Panc1 (cell line): ENCODE results near the gene SVIL. TPM values are rescaled to one million over a fixed set of nuclear protein-coding genes. Genes with fewer than 3 reads are reported as not detected.

ENCODE experiments used
- ATAC-seq: fragments of 200-7000 bp; cut with Tn5 transposase; 2 replicates; pipeline ENCODE4 v1.9.1; 2020; ENCODE audit warnings: mild to moderate bottlenecking, moderate library complexity
- BruUV-seq: library from RNA; stranded (reverse); fragments of 400-500 nt; replicated peaks from 2 replicates; lab custom pipeline; 2021; lab: Mats Ljungman, UMichigan
- CTCF ChIA-PET: fragments of 300-600 bp; sonication (Branson Sonifier 250); formaldehyde crosslinking; loops from one replicate; lab custom pipeline; 2022; ENCODE audit warnings: antibody characterized with exemption; lab: Charles Lee
- POLR2A ChIA-PET: fragments of 300-600 bp; sonication (Branson Sonifier 250); formaldehyde crosslinking; loops from one replicate; lab custom pipeline; 2022; ENCODE audit warnings: antibody characterized with exemption; lab: Charles Lee
- DNase-seq: peaks from one replicate; pipeline ENCODE4 v3.0.0-alpha.2; 2010; ENCODE audit warnings: low read depth, low spot score
- H3K27ac ChIP-seq: 2 replicates; pipeline ENCODE4 v1.5.1; 2011; ENCODE audit warnings: mild to moderate bottlenecking, low read length, inconsistent platforms
- H3K27me3 ChIP-seq: fragments of 200-500 bp; sonication (Bioruptor generic); 2 replicates; pipeline ENCODE4 v1.6.0; 2014; ENCODE audit warnings: low read length, inconsistent platforms; ENCODE audit not compliant: control insufficient read depth, insufficient read depth
- H3K36me3 ChIP-seq: fragments of 200-500 bp; sonication (Bioruptor generic); 2 replicates; pipeline ENCODE4 v1.5.1; 2014; ENCODE audit warnings: inconsistent platforms, mild to moderate bottlenecking, low read length, moderate library complexity; ENCODE audit not compliant: control insufficient read depth, insufficient read depth
- H3K4me1 ChIP-seq: 2 replicates; pipeline ENCODE4 v1.5.1; 2011; ENCODE audit warnings: inconsistent platforms, mild to moderate bottlenecking, low read length, moderate library complexity; ENCODE audit not compliant: control insufficient read depth, insufficient read depth
- H3K4me3 ChIP-seq, 2 experiments: 2 replicates each; pipeline ENCODE4 v1.5.1; 2011 to 2012; ENCODE audit warnings: low read depth in 2 of 2, low read length in 2 of 2, mild to moderate bottlenecking in 2 of 2, inconsistent platforms in 1 of 2, moderate library complexity in 1 of 2
- H3K9me3 ChIP-seq: fragments of 200-500 bp; sonication (Bioruptor generic); 2 replicates; pipeline ENCODE4 v1.5.1; 2014; ENCODE audit warnings: low read depth, mild to moderate bottlenecking, inconsistent platforms, low read length, moderate library complexity; ENCODE audit not compliant: control insufficient read depth, insufficient read depth
- CTCF ChIP-seq: fragments of 450-650 bp; IDR thresholded peaks from 2 replicates; pipeline ENCODE4 v1.5.1; 2017; ENCODE audit warnings: mild to moderate bottlenecking
- POLR2AphosphoS5 ChIP-seq: IDR thresholded peaks from 2 replicates; pipeline ENCODE4 v1.6.1; 2012; ENCODE audit warnings: mild to moderate bottlenecking, low read depth, low read length, moderate library complexity
- SIN3A ChIP-seq: IDR thresholded peaks from 2 replicates; pipeline ENCODE4 v1.6.1; 2012; ENCODE audit warnings: low read depth, mild to moderate bottlenecking, low read length, moderate library complexity, borderline replicate concordance; ENCODE audit not compliant: insufficient read depth
- TCF7L2 ChIP-seq: IDR thresholded peaks from 2 replicates; pipeline ENCODE4 v1.6.1; 2011; ENCODE audit warnings: mild to moderate bottlenecking, low read depth, low read length, inconsistent platforms
- in situ Hi-C: cut with HindIII; loops from 2 replicates; pipeline ENCODE4 v1.10.0; 2016; ENCODE audit warnings: low sequenced_read_pairs, low pct_unique_long_range_greater_than_20kb
- intact Hi-C: fragments of 100-400 bp; cut with micrococcal nuclease; formaldehyde crosslinking; loops from one replicate; pipeline ENCODE4 v1.10.0; 2022; ENCODE audit not compliant: unreplicated experiment
- total RNA-seq: library from RNA; stranded (reverse); gene quantifications from one replicate; pipeline ENCODE4 v1.2.1, GENCODE V29; 2021; ENCODE audit not compliant: unreplicated experiment
- TF ChIP-seq, protein P1 (sequence below), 2 experiments: IDR thresholded peaks; 2 replicates each; pipeline ENCODE4 v1.6.1; 2011 to 2012; ENCODE audit warnings: low read depth in 2 of 2, control low read depth in 1 of 2, low read length in 1 of 2, mild to moderate bottlenecking in 1 of 2, moderate library complexity in 1 of 2; ENCODE audit not compliant: insufficient read depth in 1 of 2

The SVIL gene
- total RNA-seq, 1 experiment from 2014 or later, result 72.8 TPM

DNA sequence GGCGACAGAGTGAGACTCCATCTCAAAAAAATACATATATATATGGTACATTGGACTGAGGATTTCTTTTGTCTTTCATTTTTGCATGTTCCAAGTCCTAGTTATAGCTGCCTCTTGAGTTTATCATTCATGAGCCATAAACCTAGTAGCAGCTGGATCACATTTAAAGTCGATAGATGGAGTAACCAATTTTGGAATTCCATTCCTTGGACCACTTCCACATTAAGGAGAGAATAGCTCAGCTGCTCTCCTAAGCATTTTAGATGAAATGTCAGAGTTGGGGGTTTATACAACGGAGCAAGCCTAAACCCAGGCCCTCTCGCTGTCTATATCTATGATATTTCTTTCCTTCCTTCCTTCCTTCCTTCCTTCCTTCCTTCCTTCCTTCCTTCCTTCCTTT is 204.7 kb downstream of the SVIL start:
- TF ChIP-seq POLR2AphosphoS5 (no peak), TCF7L2 (no peak), CTCF (no peak), SIN3A (no peak)
- TF ChIP-seq, protein P1, sequence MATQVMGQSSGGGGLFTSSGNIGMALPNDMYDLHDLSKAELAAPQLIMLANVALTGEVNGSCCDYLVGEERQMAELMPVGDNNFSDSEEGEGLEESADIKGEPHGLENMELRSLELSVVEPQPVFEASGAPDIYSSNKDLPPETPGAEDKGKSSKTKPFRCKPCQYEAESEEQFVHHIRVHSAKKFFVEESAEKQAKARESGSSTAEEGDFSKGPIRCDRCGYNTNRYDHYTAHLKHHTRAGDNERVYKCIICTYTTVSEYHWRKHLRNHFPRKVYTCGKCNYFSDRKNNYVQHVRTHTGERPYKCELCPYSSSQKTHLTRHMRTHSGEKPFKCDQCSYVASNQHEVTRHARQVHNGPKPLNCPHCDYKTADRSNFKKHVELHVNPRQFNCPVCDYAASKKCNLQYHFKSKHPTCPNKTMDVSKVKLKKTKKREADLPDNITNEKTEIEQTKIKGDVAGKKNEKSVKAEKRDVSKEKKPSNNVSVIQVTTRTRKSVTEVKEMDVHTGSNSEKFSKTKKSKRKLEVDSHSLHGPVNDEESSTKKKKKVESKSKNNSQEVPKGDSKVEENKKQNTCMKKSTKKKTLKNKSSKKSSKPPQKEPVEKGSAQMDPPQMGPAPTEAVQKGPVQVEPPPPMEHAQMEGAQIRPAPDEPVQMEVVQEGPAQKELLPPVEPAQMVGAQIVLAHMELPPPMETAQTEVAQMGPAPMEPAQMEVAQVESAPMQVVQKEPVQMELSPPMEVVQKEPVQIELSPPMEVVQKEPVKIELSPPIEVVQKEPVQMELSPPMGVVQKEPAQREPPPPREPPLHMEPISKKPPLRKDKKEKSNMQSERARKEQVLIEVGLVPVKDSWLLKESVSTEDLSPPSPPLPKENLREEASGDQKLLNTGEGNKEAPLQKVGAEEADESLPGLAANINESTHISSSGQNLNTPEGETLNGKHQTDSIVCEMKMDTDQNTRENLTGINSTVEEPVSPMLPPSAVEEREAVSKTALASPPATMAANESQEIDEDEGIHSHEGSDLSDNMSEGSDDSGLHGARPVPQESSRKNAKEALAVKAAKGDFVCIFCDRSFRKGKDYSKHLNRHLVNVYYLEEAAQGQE (IDR thresholded peaks at IDR 0.05; ENCODE audit: insufficient read depth in 1 of 2, low read depth in 2 of 2, low read length in 1 of 2), result no peak
- no peaks in the 10 kb centered on the region for H3K36me3 ChIP-seq
- H3K4me3 ChIP-seq, result no peak overlapping the region
- CTCF ChIA-PET, result no interaction called here
- no peak for DNase-seq
- in situ Hi-C loops, result no loop called here
- no peaks in the 10 kb centered on the region for H3K4me1 ChIP-seq
- no peaks in the 10 kb centered on the region for H3K27me3 ChIP-seq
- POLR2A ChIA-PET, result no interaction called here
- no peaks in the 10 kb centered on the region for H3K9me3 ChIP-seq
- no peak overlapping the region for H3K27ac ChIP-seq
- ATAC-seq, result no peak
- intact Hi-C loops, result no loop called here
- BruUV-seq, result no TSS peak

- ChIA-PET POLR2A (interaction anchor here (0.6 kb wide), 1 partner anchor 61 kb away, joined by 6 read pairs; no protein-coding TSS in a partner anchor), CTCF (no interaction called here)
- TF ChIP-seq TCF7L2 (no peak), SIN3A (no peak), POLR2AphosphoS5 (no peak), CTCF (no peak)
- TF ChIP-seq, protein P1 (IDR thresholded peaks at IDR 0.05; ENCODE audit: insufficient read depth in 1 of 2, low read depth in 2 of 2, low read length in 1 of 2), result no peak
- no peak for DNase-seq
- H3K9me3 ChIP-seq, result no peaks in the 10 kb centered on the region
- intact Hi-C loops, result no loop called here
- H3K4me1 ChIP-seq, result no peaks in the 10 kb centered on the region
- no TSS peak for BruUV-seq
- in situ Hi-C loops, result no loop called here
- no peak for ATAC-seq
- no peaks in the 10 kb centered on the region for H3K36me3 ChIP-seq
- no peak overlapping the region for H3K4me3 ChIP-seq
- H3K27ac ChIP-seq, result no peak overlapping the region
- no peaks in the 10 kb centered on the region for H3K27me3 ChIP-seq
Observed at GRCh38 chr10:29428486-29428885, 206.3 kb downstream of the SVIL start.
